DMS79 (cell line): ENCODE results near the gene NR1H3.
A peak's percentile ranks its signal among the peaks of the same experiment; 100 is the strongest.
"Not testable (repeated sequence)": the region's sequence is repeated elsewhere in the genome, so short reads cannot be mapped to it uniquely, and the experiment has no call there.

Source experiments
- DNase-seq: peaks from one replicate; lab custom pipeline; 2025; lab: John Stamatoyannopoulos, UW

NR1H3 gene

DNA sequence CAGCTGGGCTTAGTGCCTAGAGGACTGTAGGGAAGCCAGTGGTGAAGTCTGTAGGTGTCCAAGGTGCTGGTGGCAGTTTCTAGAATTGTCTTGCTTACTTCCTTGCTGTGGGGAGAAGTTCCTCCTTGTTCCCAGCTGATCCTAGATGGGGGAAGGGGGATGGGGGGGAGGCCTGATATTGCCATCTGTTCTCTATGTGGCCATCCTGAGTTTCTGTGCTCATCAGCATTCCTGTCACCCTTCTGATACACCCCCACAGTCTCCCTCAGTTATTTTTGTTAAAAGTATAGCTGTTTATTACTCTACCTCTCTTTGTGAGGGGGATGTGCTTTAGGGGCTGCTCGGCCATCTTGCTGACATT, 48.7 kb downstream of the NR1H3 start:
- DNase-seq = no peak

DNA sequence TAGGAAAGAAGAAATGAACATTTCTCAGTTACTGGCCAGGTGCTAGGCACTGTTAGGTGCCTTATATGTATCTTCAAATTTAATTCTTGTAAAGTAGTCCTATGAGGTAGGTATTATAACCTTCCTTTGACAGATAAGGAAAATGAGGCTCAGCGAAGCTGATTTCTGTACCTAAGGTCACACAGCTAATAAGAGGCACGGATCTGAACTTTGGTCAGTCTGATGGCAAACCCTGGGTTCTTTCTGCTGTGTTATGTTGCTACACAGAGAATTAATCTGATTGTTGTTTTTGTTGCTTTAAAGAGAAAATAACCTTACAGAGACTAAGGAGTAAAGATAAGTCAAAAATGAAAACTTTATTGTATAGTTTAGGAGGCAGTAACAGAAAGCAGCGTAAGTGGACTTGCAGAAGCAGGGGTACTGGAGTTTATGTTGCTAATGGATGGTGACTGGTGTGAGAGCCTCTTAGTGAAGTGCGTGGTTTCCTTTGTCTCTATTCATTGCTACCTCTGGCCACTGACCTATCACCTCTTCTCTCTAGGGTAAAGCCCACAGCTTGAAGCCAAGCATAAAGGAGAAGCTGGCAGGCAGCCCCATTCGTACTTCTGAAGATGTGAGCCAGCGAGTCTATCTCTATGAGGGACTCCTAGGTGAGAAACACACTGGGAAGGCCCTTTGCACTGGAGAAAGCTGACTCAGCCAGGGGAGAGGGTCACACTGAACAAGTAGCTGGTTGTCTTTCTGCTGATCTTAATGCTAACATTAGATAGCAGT, 50.4 kb downstream of the NR1H3 start:
- DNase-seq = peak; percentile 57

DNA sequence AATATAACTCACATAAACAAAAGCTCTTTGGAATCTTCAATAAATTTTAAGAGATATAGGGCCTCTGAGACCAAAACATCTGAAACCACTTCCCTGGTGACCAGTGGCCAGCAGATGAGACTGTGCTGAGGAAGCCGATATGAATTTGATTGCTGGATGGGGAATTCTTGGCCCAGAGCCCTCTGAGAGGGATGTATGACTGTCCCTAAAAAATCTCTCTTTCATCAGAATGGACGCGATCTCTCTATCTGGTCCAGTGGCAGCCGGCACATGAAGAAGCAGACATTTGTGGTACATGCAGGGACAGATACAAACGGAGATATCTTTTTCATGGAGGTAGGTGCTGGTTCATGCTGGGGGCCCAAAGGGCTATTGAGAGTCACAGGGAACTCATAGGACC, 57.2 kb downstream of the NR1H3 start:
- DNase-seq = no peak

DNA sequence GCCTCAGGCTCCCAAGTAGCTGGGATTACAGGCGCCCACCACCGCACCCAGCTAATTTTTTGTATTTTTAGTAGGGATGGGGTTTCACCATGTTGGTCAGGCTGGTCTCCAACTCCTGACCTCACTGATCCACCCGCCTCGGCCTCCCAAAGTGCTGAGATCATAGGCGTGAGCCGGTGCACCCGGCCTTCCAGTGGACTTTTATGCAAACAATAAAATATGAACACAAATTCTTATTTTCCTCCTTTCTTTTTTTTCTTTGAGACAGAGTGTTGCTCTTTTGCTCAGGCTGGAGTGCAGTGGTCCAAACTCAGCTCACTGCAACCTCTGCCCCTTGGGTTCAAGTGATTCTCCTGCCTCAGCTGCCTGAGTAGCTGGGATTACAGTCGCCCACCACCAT, 58.7 kb downstream of the NR1H3 start:
- not testable (repeated sequence) for DNase-seq

DNA sequence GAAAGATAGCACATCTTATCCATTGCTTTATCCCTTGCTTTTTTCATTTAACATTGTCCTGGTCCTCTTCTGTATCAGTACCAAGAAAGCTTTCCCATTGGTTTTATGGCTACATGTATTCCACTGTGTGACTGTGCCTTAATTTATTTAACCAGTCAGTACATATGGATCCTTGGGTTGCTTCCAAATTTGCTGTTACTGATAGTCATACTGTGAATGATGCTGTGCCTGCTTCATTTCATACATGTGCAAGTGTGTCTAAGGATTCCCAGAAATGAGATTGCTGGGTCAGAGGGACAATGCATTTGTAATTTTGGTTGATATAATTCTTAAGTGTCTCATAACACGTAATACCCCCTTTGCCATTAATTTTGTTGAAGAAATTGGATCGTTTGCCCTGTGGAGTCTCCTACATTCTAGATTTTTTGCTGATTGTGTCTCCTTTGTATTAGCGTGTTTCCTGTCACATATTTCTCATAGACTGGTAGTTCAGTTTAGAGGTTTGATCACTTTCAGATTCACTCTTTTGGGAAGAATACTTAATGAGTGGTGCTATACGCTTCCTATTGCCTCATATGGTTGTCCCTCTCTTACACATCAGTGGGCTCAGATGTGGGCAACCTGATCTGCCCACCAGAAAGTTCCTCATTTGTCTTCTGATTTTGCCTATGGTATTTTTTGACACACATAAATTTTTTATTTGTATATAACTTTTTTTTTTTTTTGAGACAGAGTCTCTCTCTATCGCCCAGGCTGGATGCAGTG, 59.5 kb downstream of the NR1H3 start:
- no peak for DNase-seq

DNA sequence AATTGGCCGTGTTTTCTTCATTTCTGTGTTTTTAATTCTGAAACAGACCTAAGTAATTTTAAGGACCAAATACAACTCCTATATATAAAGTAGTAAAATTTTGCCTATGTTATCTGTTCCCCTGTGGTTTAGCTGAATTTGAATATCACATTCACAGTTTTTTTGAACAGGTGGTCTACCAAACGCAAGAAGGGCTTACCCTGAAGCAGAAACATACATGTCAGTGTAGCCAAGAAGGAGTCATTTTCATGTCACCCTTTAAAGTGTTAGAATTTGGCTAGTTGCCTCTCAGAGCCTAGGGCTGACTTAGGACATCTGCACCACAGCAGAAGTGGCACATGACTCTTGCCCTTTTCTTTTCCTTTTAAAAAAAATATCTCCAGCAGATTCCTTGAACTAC, 60.4 kb downstream of the NR1H3 start:
- no peak for DNase-seq
